ENCODE results near the gene SNX10.

Gene SNX10

DNA sequence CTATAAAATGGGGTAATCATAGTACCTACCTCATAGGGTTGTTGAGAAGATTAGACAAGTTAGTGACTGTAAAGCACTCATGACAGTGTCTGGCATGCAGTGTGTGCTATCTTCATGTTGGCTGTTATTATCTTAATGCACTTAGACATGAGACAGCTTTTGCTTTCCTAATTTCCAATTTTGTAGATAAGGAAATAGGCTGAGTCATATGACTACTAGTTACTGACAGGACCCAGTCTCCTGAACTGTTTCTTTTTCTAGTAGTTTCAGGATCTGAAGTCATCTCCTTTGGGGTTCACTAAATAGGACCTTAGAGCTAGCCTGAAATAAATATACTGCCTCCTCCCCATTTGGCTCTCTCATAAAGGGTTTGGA lies 74.2 kb downstream of the SNX10 start:
- TF ChIP-seq POLR2A (IDR thresholded peaks at IDR 0.05; ENCODE audit: extremely low read depth, insufficient read length) (no peak), MYC (IDR thresholded peaks at IDR 0.05; ENCODE audit: low read depth, low read length) (no peak)
- TF ChIP-seq, protein P1, sequence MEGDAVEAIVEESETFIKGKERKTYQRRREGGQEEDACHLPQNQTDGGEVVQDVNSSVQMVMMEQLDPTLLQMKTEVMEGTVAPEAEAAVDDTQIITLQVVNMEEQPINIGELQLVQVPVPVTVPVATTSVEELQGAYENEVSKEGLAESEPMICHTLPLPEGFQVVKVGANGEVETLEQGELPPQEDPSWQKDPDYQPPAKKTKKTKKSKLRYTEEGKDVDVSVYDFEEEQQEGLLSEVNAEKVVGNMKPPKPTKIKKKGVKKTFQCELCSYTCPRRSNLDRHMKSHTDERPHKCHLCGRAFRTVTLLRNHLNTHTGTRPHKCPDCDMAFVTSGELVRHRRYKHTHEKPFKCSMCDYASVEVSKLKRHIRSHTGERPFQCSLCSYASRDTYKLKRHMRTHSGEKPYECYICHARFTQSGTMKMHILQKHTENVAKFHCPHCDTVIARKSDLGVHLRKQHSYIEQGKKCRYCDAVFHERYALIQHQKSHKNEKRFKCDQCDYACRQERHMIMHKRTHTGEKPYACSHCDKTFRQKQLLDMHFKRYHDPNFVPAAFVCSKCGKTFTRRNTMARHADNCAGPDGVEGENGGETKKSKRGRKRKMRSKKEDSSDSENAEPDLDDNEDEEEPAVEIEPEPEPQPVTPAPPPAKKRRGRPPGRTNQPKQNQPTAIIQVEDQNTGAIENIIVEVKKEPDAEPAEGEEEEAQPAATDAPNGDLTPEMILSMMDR (IDR thresholded peaks at IDR 0.05; ENCODE audit: low read depth, low read length): no peak
- TF ChIP-seq, protein P2, sequence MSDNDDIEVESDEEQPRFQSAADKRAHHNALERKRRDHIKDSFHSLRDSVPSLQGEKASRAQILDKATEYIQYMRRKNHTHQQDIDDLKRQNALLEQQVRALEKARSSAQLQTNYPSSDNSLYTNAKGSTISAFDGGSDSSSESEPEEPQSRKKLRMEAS (IDR thresholded peaks at IDR 0.05; ENCODE audit: low read depth, low read length): no peak
- no peak for DNase-seq (ENCODE audit: low read depth)
- H3K4me3 ChIP-seq (ENCODE audit: low read depth, low read length): no peak overlapping the region

DNA sequence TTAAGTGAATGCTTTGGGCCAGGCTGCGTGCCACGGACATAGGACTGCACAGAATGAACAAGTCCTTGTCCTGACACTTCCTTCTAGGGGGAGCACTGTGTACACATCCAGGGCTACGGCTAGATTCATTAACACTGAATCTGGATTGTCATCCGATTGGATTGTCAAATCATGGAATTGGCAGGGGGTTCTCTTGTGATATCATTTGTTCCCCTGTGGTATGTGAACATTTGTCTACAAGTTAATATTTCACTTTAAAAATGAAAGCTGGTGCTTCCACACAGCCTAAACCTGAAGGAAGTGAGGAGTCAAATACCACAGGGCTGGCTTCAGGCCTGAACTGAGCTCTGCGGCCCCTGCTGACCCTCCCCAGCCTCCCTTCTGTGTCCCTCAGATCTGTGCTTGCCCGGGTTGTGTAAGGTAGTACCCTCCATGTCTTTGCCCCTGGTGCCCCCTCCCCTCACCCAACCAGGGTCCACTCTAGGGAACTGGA lies 75.6 kb downstream of the SNX10 start:
- TF ChIP-seq, protein P2 (IDR thresholded peaks at IDR 0.05; ENCODE audit: low read depth, low read length): no peak
- no peak for TF ChIP-seq MYC (IDR thresholded peaks at IDR 0.05; ENCODE audit: low read depth, low read length)
- TF ChIP-seq, protein P1 (IDR thresholded peaks at IDR 0.05; ENCODE audit: low read depth, low read length): no peak
- no peak for TF ChIP-seq POLR2A (IDR thresholded peaks at IDR 0.05; ENCODE audit: extremely low read depth, insufficient read length)
- no peak overlapping the region for H3K4me3 ChIP-seq (ENCODE audit: low read depth, low read length)
- DNase-seq (ENCODE audit: low read depth): no peak

DNA sequence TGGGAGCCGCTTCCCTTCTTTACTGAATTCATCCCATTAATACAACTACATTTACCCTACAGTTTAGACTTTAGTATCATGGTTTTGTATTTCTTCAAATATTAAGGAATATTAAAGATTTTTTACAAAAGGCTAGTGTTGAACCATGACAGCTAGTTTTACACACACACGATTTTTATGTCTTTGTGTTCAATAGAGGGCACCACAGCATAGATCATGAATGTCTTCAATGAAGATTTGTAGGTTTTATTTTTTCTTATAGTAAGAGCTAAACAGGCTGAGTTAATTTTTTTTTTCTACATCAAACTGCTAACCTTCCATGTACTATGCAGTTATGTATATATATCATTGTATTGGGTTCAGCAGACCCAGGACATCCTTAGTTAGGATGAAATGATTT lies 76.9 kb downstream of the SNX10 start:
- no peak for TF ChIP-seq MYC (IDR thresholded peaks at IDR 0.05; ENCODE audit: low read depth, low read length)
- TF ChIP-seq, protein P2 (IDR thresholded peaks at IDR 0.05; ENCODE audit: low read depth, low read length): no peak
- TF ChIP-seq, protein P1 (IDR thresholded peaks at IDR 0.05; ENCODE audit: low read depth, low read length): no peak
- TF ChIP-seq POLR2A (IDR thresholded peaks at IDR 0.05; ENCODE audit: extremely low read depth, insufficient read length): no peak
- no peak for DNase-seq (ENCODE audit: low read depth)
- H3K4me3 ChIP-seq (ENCODE audit: low read depth, low read length): no peak overlapping the region

DNA sequence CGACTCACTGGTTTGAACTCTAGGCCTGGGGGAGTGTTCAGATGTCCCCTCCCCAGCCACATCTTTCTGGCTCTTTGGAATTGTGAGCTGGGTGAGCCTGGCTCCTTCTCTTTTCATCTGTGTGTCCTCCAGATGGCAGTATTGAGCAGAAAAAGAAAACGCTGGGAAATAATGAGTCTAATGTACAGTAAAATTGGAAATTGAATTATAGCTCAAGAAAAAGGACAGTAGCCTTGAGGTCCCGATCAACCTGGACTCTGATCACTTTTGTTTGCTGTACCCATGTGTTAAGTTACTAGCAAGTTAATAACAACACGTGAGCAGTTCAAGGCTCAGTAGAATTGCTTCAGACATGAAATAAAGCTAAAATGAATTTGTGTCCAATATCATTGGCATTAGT lies 77.9 kb downstream of the SNX10 start:
- TF ChIP-seq MYC (IDR thresholded peaks at IDR 0.05; ENCODE audit: low read depth, low read length) (no peak), POLR2A (IDR thresholded peaks at IDR 0.05; ENCODE audit: extremely low read depth, insufficient read length) (no peak)
- TF ChIP-seq, protein P2 (IDR thresholded peaks at IDR 0.05; ENCODE audit: low read depth, low read length): peak; percentile 21; the same call in 1 of the 2 replicates
- TF ChIP-seq, protein P1 (IDR thresholded peaks at IDR 0.05; ENCODE audit: low read depth, low read length): peak; percentile 79
- H3K4me3 ChIP-seq (ENCODE audit: low read depth, low read length): no peak overlapping the region
- peak; percentile 76 for DNase-seq (ENCODE audit: low read depth)

DNA sequence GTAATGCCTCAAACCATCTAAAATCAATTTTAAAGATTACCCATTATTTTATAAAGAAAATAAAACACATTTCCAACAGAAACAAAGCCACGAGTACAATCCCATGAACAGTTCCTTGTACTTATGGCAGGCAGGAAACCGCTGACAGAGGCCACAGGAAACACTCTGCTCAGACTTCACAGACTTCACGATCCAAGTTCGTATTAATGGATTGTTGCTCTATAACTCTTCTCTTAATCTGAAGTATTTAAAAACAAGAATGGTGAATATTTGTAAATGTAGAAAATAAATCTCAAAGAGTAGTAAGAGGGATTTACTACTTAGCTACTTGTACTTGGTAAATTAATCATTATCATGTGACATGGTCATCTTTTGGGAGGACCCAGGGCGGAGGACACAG lies 78.3 kb downstream of the SNX10 start:
- TF ChIP-seq, protein P1 (IDR thresholded peaks at IDR 0.05; ENCODE audit: low read depth, low read length): no peak
- TF ChIP-seq, protein P2 (IDR thresholded peaks at IDR 0.05; ENCODE audit: low read depth, low read length): no peak
- TF ChIP-seq MYC (IDR thresholded peaks at IDR 0.05; ENCODE audit: low read depth, low read length): 0 out of 2 replicates have a peak, but pooled peaks have one; percentile 19
- TF ChIP-seq POLR2A (IDR thresholded peaks at IDR 0.05; ENCODE audit: extremely low read depth, insufficient read length): no peak
- DNase-seq (ENCODE audit: low read depth): peak; percentile 37
- H3K4me3 ChIP-seq (ENCODE audit: low read depth, low read length): no peak overlapping the region

Data from NB4 (cell line).